Measurements from ENCODE around the gene MALSU1.

- no peak for TF ChIP-seq CTCF (IDR thresholded peaks at IDR 0.05; ENCODE audit: low read length)
- TF ChIP-seq EZH2 (IDR thresholded peaks at IDR 0.05; ENCODE audit: borderline replicate concordance, low read length), result no peak
Measured at GRCh38 chr7:23290993-23291392, 8.1 kb upstream of the MALSU1 start.
